H7 (cell line): ENCODE results near the gene CANT1. TPM values are rescaled to one million over a fixed set of nuclear protein-coding genes. Genes with fewer than 3 reads are reported as not detected.
A peak's percentile ranks its signal among the peaks of the same experiment; 100 is the strongest.

ENCODE experiments used
- DNase-seq: peaks from one replicate; pipeline ENCODE4 v3.0.0; 2012
- H3K27me3 ChIP-seq: 2 replicates; pipeline ENCODE4 v1.6.0; 2011; ENCODE audit warnings: mild to moderate bottlenecking, low read length; ENCODE audit not compliant: control insufficient read depth, insufficient read depth
- H3K36me3 ChIP-seq: replicated peaks from 2 replicates; pipeline ENCODE4 v1.5.1; 2011; ENCODE audit warnings: low read length; ENCODE audit not compliant: control insufficient read depth, insufficient read depth
- H3K4me3 ChIP-seq: 2 replicates; pipeline ENCODE4 v1.5.1; 2011; ENCODE audit warnings: low read depth, mild to moderate bottlenecking, control low read depth, low read length, moderate library complexity; ENCODE audit not compliant: insufficient read depth
- total RNA-seq: library from RNA; depleted of rRNA; stranded (reverse); fragments of >200 nt; shearing (Covaris generic); gene quantifications from 2 replicates; pipeline ENCODE4 v1.2.3, GENCODE V29; 2014

The CANT1 gene
- total RNA-seq, 1 experiment from 2014 or later: 29.6 TPM

DNA sequence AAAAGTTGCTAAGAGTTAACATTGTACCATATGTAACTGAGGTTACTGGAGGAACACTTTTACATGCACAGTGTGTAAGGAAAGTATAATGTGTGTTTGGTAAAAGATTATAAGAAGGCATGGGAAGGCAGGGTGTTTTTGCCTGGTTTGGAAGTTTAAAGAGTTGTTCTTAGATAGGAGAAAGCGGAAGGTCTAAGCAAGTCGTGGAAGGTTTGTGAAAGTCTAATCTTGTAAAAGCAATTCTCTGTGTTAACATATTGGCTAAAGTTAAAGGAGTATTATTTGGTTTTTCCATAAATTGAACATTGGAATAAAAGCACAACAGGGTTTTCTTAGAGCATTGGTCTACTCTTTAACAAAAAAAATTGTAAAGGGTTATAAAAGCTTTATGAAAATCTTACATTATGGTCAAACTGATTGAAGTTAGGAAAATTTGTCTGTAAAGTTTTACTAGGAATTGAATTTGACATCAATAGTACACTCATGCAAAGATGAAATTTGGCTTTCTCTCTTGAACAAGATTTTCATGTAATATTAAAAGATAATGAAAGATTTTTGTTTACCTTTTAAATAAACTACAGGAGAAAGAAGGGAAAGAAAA lies 4.7 kb upstream of the CANT1 start:
- no peak for DNase-seq
- Histone ChIP-seq H3K4me3 (no peak overlapping the region), H3K27me3 (peaks cover under 1% of the 10 kb centered on the region; the same call in 1 of the 2 replicates), H3K36me3 (no peaks in the 10 kb centered on the region)

DNA sequence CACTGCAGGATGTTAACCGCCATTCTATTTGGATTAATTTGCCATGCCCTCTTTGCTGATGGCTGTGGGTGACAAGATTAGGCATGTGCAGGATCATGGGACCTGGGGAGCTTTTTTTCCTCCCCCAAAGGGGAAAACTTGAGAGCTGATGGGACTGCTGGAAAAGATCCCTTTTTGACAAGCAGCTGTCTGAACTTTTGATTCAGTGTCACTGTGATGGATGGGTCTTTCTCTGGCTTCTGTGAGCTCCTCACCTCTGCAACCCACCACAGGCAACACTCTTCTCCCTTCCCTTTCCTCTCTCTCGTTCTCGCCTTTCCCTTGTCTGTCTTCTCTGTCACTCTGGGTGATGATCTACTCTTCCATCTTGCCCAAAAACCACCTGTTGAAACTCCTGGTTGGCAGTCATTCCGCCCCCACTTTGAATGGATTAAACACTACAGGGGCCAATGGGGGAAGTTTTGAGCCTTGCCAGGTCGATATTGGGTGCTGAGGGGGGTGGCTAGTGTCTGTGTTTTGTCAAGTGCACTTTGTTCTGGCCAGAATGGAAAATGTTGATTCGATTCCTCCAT lies 3.1 kb upstream of the CANT1 start:
- H3K27me3 ChIP-seq: peaks cover 15% of the 10 kb centered on the region
- DNase-seq: no peak

DNA sequence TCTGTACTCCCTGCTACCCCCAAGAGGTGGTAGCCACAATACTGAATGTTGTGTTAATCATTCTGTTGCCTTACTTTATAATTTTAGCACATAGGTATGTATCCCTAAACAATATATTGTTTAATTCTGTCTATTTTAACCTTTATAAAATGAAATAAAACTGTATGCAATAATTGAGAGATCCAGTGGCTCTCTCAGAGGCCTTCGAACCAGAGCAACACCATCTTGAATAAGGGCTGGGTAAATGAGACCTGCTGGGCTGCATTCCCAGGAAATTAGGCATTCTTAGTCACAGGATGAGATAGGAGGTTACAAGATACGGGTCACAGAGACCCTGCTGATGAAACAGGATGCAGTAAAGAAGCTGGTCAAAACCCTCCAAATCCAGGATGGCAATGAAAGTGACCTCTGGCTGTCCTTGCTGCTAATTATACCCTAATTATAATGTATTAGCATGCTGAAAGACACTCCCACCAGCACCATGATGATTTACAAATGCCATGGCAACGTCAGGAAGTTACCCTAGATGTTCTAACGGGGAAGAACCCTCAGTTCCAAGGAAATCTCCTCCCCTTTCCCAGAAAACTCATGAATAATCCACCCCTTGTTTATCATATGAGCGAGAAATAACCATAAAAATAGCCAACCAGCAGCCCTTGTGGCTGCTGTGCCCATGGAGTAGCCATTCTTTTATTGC lies 2.0 kb upstream of the CANT1 start:
- no peak for DNase-seq
- H3K27me3 ChIP-seq: peaks cover 18% of the 10 kb centered on the region
- H3K4me3 ChIP-seq: no peak overlapping the region
- no peaks in the 10 kb centered on the region for H3K36me3 ChIP-seq

More for the DNA sequence above, 3.1 kb upstream of the CANT1 start:
- no peak overlapping the region for H3K4me3 ChIP-seq
- H3K36me3 ChIP-seq: no peaks in the 10 kb centered on the region

DNA sequence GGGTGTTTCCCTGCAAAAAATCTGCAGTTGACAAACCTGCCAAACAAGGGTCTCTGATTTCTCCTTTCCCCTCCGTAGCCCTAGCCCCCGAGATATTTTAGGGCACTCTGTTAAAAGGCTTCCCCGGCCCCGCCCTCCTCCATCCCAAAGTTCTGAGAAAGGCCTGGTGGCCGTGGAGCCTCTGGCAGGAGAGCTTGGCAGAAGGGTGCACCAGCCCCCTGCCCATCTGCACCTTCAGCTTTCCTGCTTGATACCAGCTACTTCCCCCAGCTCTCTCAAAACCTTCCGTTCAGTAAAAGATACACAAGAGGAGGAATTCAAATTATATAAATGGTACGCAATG lies 711 bp upstream of the CANT1 start:
- no peak for DNase-seq
- H3K36me3 ChIP-seq: no peaks in the 10 kb centered on the region
- peaks cover 32% of the 10 kb centered on the region for H3K27me3 ChIP-seq
- peak overlapping the region; percentile 34 for H3K4me3 ChIP-seq

DNA sequence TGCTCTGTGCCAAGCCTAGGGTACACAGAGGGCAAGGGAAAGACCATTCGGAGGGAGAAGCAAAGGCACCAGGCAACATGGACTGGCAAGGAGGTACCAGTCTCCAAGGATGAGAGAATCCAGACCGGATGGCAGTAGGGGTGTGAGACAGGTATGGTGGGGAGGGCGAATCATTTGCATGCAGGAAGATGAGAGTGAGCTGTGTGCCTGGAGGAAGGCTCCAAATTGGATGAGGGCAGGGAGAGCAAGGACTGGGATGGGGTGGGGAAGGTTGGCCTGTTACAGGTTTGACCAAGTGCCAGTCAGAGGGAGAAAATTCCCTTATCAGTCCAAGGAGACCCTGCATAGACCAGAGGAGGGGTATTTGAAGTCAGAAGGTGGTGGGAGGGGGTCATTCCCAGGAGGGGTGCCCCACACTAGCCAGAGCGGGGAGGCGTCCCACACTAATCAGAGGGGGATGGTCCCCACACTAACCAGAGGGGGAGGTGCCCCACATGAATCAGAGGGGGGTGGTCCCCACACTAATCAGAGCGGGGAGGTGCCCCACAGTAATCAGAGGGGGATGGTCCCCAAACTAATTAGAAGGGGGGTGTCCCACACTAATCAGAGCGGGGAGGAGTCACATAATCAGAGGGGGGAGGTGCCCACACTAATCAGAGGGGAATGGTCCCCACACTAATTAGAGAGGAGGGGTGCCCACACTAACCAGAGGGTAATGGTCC lies 737 bp downstream of the CANT1 start:
- peak overlapping the region; percentile 67 for H3K4me3 ChIP-seq
- peaks cover 32% of the 10 kb centered on the region for H3K27me3 ChIP-seq
- DNase-seq: peak; percentile 49

DNA sequence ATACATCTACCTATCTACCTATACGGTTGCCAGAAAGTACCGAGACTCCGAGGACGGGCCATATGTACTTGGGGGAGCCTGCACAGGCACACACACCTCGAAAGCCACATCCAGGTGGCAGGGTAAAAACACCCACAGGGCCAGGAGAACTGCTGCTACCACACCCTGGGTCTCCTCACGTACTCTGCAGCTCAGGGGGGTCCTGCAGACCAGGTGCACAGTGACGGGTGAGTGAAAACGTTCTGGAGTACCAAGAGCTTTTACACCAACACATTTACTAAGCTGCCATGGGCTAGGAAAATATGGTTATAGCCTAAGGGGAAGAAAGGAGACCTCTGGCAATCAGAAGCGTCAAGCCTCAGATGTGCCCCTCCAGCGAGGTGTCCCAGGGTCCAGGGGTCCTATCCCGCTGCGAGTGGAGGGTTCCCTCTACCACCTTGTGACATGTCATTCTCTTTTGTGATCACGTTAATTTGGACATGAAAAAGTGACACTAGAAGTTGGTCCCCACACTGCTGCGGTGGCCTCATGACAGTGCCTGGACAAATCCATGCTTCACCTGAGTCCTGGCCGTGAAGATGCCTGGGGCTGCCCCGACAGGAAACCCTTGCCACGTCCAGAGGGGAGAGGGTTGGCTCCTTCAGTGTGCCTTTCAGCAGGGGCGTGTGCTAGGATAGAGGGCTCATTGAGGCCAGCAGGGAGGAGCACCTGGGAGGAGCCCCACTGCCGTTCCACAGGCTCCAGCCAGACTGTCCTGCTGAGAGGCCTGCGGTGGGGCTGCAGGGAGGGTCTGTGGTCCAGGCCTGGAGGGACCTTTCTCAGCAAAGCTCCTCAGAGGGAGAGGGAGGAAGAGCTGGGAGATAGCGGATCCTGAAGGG lies 1.8 kb downstream of the CANT1 start:
- Histone ChIP-seq H3K4me3 (no peak overlapping the region), H3K36me3 (no peaks in the 10 kb centered on the region), H3K27me3 (peaks cover 40% of the 10 kb centered on the region)
- peak; percentile 21 for DNase-seq

More for the DNA sequence above, 737 bp downstream of the CANT1 start:
- H3K36me3 ChIP-seq: no peaks in the 10 kb centered on the region

DNA sequence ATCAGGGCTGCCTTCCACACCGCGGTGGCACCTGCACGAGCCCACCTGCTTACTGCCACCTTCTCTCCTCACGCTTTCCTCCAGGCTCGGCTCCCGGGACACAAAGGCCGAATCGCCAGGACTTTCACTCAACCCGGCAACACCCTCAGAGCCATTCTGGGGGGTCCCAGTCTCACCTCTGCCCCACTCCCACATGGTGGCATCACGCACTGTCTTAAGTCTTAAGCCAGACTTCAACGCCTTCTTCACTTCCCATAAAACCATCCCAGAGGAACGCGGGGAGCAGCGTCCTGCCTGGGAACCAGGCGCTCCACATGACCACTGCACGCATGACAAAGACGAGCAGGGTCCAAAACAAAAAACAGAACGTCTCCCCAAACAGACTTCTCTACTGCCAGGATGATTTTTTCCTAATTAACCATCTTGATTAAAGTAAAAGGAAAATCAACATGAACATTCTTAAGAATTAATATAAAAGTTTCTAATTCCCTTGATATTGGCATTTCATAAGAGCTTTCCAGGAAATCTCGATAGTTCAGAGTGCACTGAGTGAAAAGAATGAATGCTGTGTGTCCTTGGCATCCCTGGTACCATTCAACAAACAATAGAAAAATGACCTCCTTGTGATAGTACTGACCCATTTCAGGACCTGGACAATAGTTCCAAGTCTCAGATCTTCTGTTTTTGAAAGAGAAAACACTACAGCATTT lies 2.6 kb downstream of the CANT1 start:
- Histone ChIP-seq H3K4me3 (no peak overlapping the region), H3K36me3 (no peaks in the 10 kb centered on the region), H3K27me3 (peaks cover 47% of the 10 kb centered on the region)
- peak; percentile 67 for DNase-seq

DNA sequence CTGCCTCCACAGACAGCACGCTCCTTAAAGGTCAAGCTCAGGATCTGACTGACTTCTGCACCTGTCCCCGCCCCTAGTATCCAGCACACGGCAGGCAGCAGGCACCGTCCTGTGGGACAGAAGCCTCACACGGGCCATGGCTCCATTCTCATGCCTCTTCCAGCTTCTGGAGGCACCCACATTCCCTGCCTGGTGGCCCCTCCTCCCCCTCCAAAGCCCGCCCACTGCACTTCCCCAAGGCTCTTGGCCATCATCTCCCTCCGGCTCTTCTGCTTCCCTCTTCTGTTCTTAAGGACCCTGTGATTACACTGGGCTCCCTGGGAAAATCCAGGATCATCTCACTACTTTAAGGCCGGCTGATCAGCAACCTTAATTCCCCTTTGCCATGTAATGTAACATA lies 3.5 kb downstream of the CANT1 start:
- H3K36me3 ChIP-seq: no peaks in the 10 kb centered on the region
- peak; percentile 25 for DNase-seq
- no peak overlapping the region for H3K4me3 ChIP-seq
- H3K27me3 ChIP-seq: peaks cover 52% of the 10 kb centered on the region

- peaks cover 54% of the 10 kb centered on the region for H3K27me3 ChIP-seq
These were observed 4.3 kb downstream of the CANT1 start for GRCh38 chr17:79005063-79005861.

DNA sequence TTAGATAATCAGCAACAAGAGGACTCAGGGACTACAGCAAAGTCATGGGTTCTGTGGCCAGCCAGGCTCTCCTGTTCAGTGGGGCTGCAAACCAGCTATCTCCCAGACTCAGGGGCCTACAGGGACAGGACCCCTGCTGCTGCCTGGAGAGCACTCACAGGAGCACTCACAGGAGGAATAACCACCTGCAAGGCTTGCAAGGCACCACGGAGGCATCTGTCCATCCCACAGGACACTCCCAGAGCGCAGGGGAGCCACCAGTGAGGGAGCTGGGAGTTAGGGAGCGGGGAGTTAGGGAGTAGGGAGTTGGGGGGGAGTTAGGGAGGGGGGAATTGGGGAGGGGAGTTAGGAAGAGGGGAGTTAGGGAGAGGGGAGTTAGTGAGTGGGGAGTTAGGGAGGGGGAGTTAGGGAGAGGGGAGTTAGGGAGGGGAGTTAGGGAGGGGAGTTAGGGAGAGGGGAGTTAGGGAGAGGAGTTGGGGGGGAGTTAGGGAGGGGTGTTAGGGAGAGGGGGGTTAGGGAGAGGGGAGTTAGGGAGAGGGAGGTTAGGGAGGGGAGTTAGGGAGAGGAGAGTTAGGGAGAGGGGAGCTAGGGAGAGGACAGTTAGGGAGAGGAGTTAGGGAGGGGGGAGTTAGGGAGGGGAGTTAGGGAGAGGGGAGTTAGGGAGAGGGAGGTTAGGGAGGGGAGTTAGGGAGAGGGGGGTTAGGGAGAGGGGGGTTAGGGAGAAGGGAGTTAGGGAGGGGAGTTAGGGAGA lies 5.7 kb downstream of the CANT1 start:
- peaks cover 50% of the 10 kb centered on the region for H3K27me3 ChIP-seq
- peak; percentile 78 for DNase-seq

More at GRCh38 chr17:79005063-79005861, 4.3 kb downstream of the CANT1 start:
- no peak overlapping the region for H3K4me3 ChIP-seq
- no peaks in the 10 kb centered on the region for H3K36me3 ChIP-seq
- no peak for DNase-seq

DNA sequence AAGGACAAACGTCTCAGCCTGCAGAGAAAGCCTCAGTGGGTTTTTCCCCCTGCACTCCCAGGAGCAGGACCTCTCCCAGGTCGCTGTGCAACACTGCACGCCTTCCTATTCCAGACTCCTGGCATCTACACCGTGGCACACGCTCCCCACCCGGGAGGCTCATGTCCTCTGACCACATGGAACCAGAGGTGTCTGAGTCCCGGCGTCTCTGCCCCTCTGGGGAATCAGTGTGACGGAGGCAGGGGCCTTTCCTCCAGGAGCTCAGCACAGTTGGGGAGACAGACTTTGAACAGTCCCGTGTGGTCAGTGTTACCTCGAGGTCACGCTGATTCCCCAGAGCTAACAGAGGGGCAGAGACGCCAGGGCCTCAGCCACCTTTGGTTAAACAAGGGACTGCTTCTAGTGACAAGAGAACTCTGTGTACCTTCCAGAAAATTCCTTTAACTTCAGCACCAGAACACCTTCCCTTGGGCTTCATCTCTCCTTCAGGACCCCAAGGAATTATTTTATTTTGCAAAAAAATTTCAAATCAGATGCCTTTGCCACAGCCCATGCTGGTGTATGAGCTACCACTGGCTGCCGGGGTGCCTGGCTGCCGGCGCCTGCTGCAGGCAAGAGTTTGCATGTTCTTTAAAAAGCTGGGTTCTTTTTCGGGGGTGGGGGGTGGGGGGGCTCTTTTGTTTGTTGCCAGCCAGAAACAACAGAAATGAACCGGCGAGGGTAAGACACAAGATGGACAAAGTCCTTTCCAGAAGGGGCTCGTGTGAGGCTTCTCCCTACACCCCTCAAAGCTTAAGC lies 6.6 kb downstream of the CANT1 start:
- Histone ChIP-seq H3K27me3 (peaks cover 41% of the 10 kb centered on the region), H3K36me3 (no peaks in the 10 kb centered on the region; the same call in 1 of the 2 replicates), H3K4me3 (no peak overlapping the region)
- peak; percentile 25 for DNase-seq

More for the DNA sequence above, 5.7 kb downstream of the CANT1 start:
- Histone ChIP-seq H3K4me3 (no peak overlapping the region), H3K36me3 (no peaks in the 10 kb centered on the region)

DNA sequence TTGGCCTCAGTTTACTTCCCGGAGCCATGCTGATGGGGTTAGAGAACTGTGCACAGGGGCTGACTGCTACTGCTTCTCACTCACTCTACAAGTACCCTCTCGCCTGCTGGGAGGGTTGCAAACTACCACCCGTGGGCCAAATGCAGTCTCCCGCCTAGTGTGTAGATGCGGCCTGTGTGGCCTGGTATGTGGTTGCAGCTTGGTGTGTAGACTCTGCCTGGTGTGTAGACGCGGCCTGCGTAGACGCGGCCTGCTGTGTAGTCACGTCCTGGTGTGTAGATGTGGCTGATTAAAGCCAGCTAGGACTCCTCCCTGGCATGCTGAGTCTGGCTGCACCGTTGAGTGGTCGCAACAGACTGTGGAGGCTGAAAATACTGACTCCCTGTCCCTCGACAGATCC lies 7.3 kb downstream of the CANT1 start:
- H3K36me3 ChIP-seq: no peaks in the 10 kb centered on the region; the same call in 1 of the 2 replicates
- no peak overlapping the region for H3K4me3 ChIP-seq
- peaks cover 40% of the 10 kb centered on the region for H3K27me3 ChIP-seq
- no peak for DNase-seq
